ENCODE data around the gene JTB.

- TF ChIP-seq CTCF (IDR thresholded peaks at IDR 0.05) (no peak), JUND (IDR thresholded peaks at IDR 0.05) (no peak), GABPA (IDR thresholded peaks at IDR 0.05; ENCODE audit: low read depth) (peak; percentile 97), RFX5 (IDR thresholded peaks at IDR 0.05; ENCODE audit: low read length) (0 out of 2 replicates have a peak, but pooled peaks have one; percentile 20), EP300 (IDR thresholded peaks at IDR 0.05; ENCODE audit: borderline replicate concordance in 1 of 2, low read depth in 1 of 2, low read length in 1 of 2) (no peak), MXI1 (IDR thresholded peaks at IDR 0.05; ENCODE audit: low read depth, low read length) (peak; percentile 79), USF2 (IDR thresholded peaks at IDR 0.05; ENCODE audit: borderline replicate concordance, low read depth, low read length) (no peak), REST (IDR thresholded peaks at IDR 0.05; ENCODE audit: low read depth, low read length) (peak; percentile 67), POLR2AphosphoS5 (IDR thresholded peaks at IDR 0.05; ENCODE audit: low read depth, low read length) (peak; percentile 100), IRF3 (IDR thresholded peaks at IDR 0.05; ENCODE audit: low read depth, low read length) (no peak), YY1 (IDR thresholded peaks at IDR 0.05; ENCODE audit: low read depth) (peak; percentile 98), SMC3 (IDR thresholded peaks at IDR 0.05; ENCODE audit: low read depth, low read length) (no peak), NFIC (IDR thresholded peaks at IDR 0.05; ENCODE audit: borderline replicate concordance) (no peak), EZH2phosphoT487 (IDR thresholded peaks at IDR 0.05; ENCODE audit: borderline replicate concordance, low read depth) (no peak)
Measured at GRCh38 chr1:153990468-153991150, 13.1 kb upstream of the JTB start, which contains the start of gene RPS27.
